H1 (cell line): ENCODE data around the gene POU5F1. TPM values are rescaled to one million over a fixed set of nuclear protein-coding genes. Genes with fewer than 3 reads are reported as not detected.

Experiments used
- CTCF ChIA-PET: fragments of 300-600 bp; sonication (Branson Sonifier 250); formaldehyde crosslinking; loops from one replicate; lab custom pipeline; 2021; ENCODE audit not compliant: partially characterized antibody; lab: Charles Lee
- POLR2A ChIA-PET: fragments of 300-600 bp; sonication (Branson Sonifier 250); formaldehyde crosslinking; loops from one replicate; lab custom pipeline; 2021; ENCODE audit warnings: inconsistent platforms; ENCODE audit not compliant: partially characterized antibody; lab: Charles Lee
- DNase-seq, 2 experiments: peaks; one replicate each; pipeline versions ENCODE4 v3.0.0 to v3.0.0-alpha.2; 2010 to 2022; ENCODE audit warnings: low spot score in 2 of 2, low read depth in 1 of 2, mixed read lengths in 1 of 2
- FAIRE-seq: peaks from 2 replicates; lab custom pipeline; 2011; peaks lifted over from hg19 to GRCh38; lab: Jason Lieb, UNC
- H2AFZ ChIP-seq: 2 replicates; pipeline ENCODE4 v1.8.1; 2012; ENCODE audit warnings: low read length, inconsistent platforms
- H2AK5ac ChIP-seq: 2 replicates; pipeline ENCODE4 v1.6.1; 2013; ENCODE audit warnings: low read depth, low read length
- H2BK120ac ChIP-seq: replicated peaks from 2 replicates; pipeline ENCODE3; 2013; ENCODE audit warnings: low read depth, low read length, inconsistent platforms
- H2BK12ac ChIP-seq: 2 replicates; pipeline ENCODE4 v1.6.1; 2013; ENCODE audit warnings: low read depth, low read length
- H2BK15ac ChIP-seq: 2 replicates; pipeline ENCODE4 v1.6.1; 2013; ENCODE audit warnings: low read length
- H2BK20ac ChIP-seq: 2 replicates; pipeline ENCODE4 v1.6.1; 2013; ENCODE audit warnings: low read length
- H2BK5ac ChIP-seq: 2 replicates; pipeline ENCODE4 v1.6.1; 2013; ENCODE audit warnings: low read depth, low read length
- H3K14ac ChIP-seq: 2 replicates; pipeline ENCODE4 v1.6.1; 2013; ENCODE audit warnings: inconsistent platforms; ENCODE audit not compliant: insufficient read length
- H3K18ac ChIP-seq: 2 replicates; pipeline ENCODE4 v1.6.1; 2013; ENCODE audit warnings: low read length; ENCODE audit errors: extremely low read depth
- H3K23ac ChIP-seq: 2 replicates; pipeline ENCODE4 v1.6.1; 2013; ENCODE audit warnings: inconsistent platforms; ENCODE audit not compliant: insufficient read length
- H3K23me2 ChIP-seq: 2 replicates; pipeline ENCODE4 v1.6.1; 2013; ENCODE audit warnings: low read depth, low read length
- H3K27ac ChIP-seq: 2 replicates; pipeline ENCODE4 v1.6.1; 2011; ENCODE audit warnings: low read depth, low read length, inconsistent platforms
- H3K27me3 ChIP-seq, 4 experiments: replicated peaks in 1 of 4; 1 replicate in 1 of 4; 2 replicates in 3 of 4; pipeline versions ENCODE4 v1.6.1 to v1.8.1; 2011 to 2013; ENCODE audit warnings: low read length in 3 of 4, mild to moderate bottlenecking in 3 of 4, inconsistent platforms in 2 of 4, mixed read lengths in 2 of 4, moderate library complexity in 1 of 4; ENCODE audit not compliant: control insufficient read depth in 3 of 4, insufficient read depth in 3 of 4; ENCODE audit errors: extremely low read depth in 1 of 4
- H3K36me3 ChIP-seq, 4 experiments: 2 replicates each; pipeline versions ENCODE4 v1.6.1 to v1.8.1; 2011 to 2013; ENCODE audit warnings: mild to moderate bottlenecking in 4 of 4, low read length in 3 of 4, moderate library complexity in 2 of 4, control low read depth in 1 of 4, inconsistent platforms in 1 of 4; ENCODE audit not compliant: insufficient read depth in 4 of 4, control insufficient read depth in 2 of 4
- H3K4ac ChIP-seq: replicated peaks from 2 replicates; pipeline ENCODE3; 2013; ENCODE audit warnings: low read length, low read depth, mixed read lengths, inconsistent platforms; ENCODE audit not compliant: insufficient read length
- H3K4me1 ChIP-seq, 4 experiments: replicated peaks in 1 of 4; 1 replicate in 1 of 4; 2 replicates in 3 of 4; pipeline versions ENCODE4 v1.6.1 to v1.8.1; 2011 to 2013; ENCODE audit warnings: low read length in 3 of 4, inconsistent platforms in 2 of 4, mixed read lengths in 1 of 4; ENCODE audit not compliant: insufficient read depth in 4 of 4, control insufficient read depth in 3 of 4
- H3K4me2 ChIP-seq, 2 experiments: 2 replicates each; pipeline versions ENCODE4 v1.6.1 to v1.8.1; 2011 to 2013; ENCODE audit warnings: low read depth in 2 of 2, low read length in 2 of 2, control low read depth in 1 of 2, inconsistent platforms in 1 of 2, mild to moderate bottlenecking in 1 of 2; ENCODE audit not compliant: insufficient read depth in 1 of 2
- H3K4me3 ChIP-seq, 4 experiments: fragments of 200-600, 300-600 bp in 1 of 4; sonication (generic), shearing (Covaris generic), sonication (Bioruptor Twin) in 1 of 4; 2 replicates each; pipeline versions ENCODE4 v1.5.1 to v1.8.1; 2011 to 2016; ENCODE audit warnings: low read length in 4 of 4, low read depth in 3 of 4, control low read depth in 2 of 4, inconsistent platforms in 2 of 4, mild to moderate bottlenecking in 2 of 4, mixed read lengths in 1 of 4, moderate library complexity in 1 of 4; ENCODE audit not compliant: insufficient read depth in 2 of 4; ENCODE audit errors: extremely low read depth in 1 of 4
- H3K56ac ChIP-seq: replicated peaks from 2 replicates; pipeline ENCODE3; 2013; ENCODE audit warnings: low read depth, mild to moderate bottlenecking, mixed read lengths, low read length, inconsistent platforms; ENCODE audit not compliant: insufficient read length
- H3K79me1 ChIP-seq: 2 replicates; pipeline ENCODE4 v1.6.1; 2013; ENCODE audit warnings: low read depth, low read length, control low read depth
- H3K79me2 ChIP-seq, 2 experiments: 2 replicates each; pipeline versions ENCODE4 v1.6.1 to v1.8.1; 2012 to 2013; ENCODE audit warnings: low read length in 2 of 2, mild to moderate bottlenecking in 2 of 2, inconsistent platforms in 1 of 2; ENCODE audit not compliant: insufficient read depth in 2 of 2, control insufficient read depth in 1 of 2
- H3K9ac ChIP-seq, 4 experiments: replicated peaks in 1 of 4; 1 replicate in 1 of 4; 2 replicates in 3 of 4; pipeline versions ENCODE4 v1.6.1 to v1.8.1; 2011 to 2013; ENCODE audit warnings: low read depth in 3 of 4, low read length in 3 of 4, control low read depth in 2 of 4, mild to moderate bottlenecking in 2 of 4, moderate library complexity in 2 of 4, inconsistent platforms in 1 of 4; ENCODE audit errors: extremely low read depth in 1 of 4
- H3K9me3 ChIP-seq, 2 experiments: 2 replicates each; pipeline versions ENCODE4 v1.6.1 to v1.8.1; 2012 to 2013; ENCODE audit warnings: mild to moderate bottlenecking in 2 of 2, moderate library complexity in 2 of 2, control low read depth in 1 of 2, inconsistent platforms in 1 of 2, low read depth in 1 of 2, low read length in 1 of 2, mixed read lengths in 1 of 2; ENCODE audit not compliant: insufficient read depth in 2 of 2
- H4K20me1 ChIP-seq, 2 experiments: replicated peaks in 1 of 2; 2 replicates each; pipeline versions ENCODE3 to v1.8.1; 2011 to 2013; ENCODE audit warnings: inconsistent platforms in 2 of 2, low read length in 2 of 2, mild to moderate bottlenecking in 1 of 2; ENCODE audit not compliant: insufficient read depth in 2 of 2, control insufficient read depth in 1 of 2
- H4K5ac ChIP-seq: 2 replicates; pipeline ENCODE4 v1.6.1; 2013; ENCODE audit warnings: low read length, low read depth, mixed read lengths, inconsistent platforms; ENCODE audit not compliant: insufficient read length
- H4K8ac ChIP-seq: 2 replicates; pipeline ENCODE4 v1.8.0; 2013; ENCODE audit warnings: mild to moderate bottlenecking, moderate library complexity, low read length, inconsistent platforms; ENCODE audit not compliant: insufficient read depth; ENCODE audit errors: extremely low read depth
- H4K91ac ChIP-seq: replicated peaks from 2 replicates; pipeline ENCODE3; 2013; ENCODE audit warnings: low read length, mixed read lengths, inconsistent platforms; ENCODE audit not compliant: insufficient read length
- CHD2 ChIP-seq: IDR thresholded peaks from 2 replicates; pipeline ENCODE4 v1.6.1; 2012; ENCODE audit warnings: low read length, improper control_type of control experiment
- EGR1 ChIP-seq: IDR thresholded peaks from 2 replicates; pipeline ENCODE4 v1.6.1; 2011; ENCODE audit warnings: low read depth, low read length, borderline replicate concordance
- GABPA ChIP-seq: IDR thresholded peaks from 2 replicates; pipeline ENCODE4 v1.6.1; 2011; ENCODE audit warnings: mild to moderate bottlenecking, low read length, moderate library complexity, borderline replicate concordance; ENCODE audit not compliant: insufficient read depth
- GTF2F1 ChIP-seq: IDR thresholded peaks from 2 replicates; pipeline ENCODE4 v1.6.1; 2012; ENCODE audit warnings: low read depth, low read length, improper control_type of control experiment, borderline replicate concordance
- KDM1A ChIP-seq: fragments of 200-600, 300-600 bp; sonication (generic); IDR thresholded peaks from 2 replicates; pipeline ENCODE4 v1.7.1; 2016; ENCODE audit warnings: mild to moderate bottlenecking, low read length, borderline replicate concordance
- KDM4A ChIP-seq: IDR thresholded peaks from one replicate; pipeline ENCODE4 v1.7.1; 2012; ENCODE audit warnings: low read depth, mild to moderate bottlenecking, moderate library complexity, low read length, inconsistent platforms; ENCODE audit not compliant: severe bottlenecking
- RBBP5 ChIP-seq: IDR thresholded peaks from 2 replicates; pipeline ENCODE4 v1.7.1; 2012; ENCODE audit warnings: low read depth, mild to moderate bottlenecking, inconsistent platforms, low read length, moderate library complexity, borderline replicate concordance
- RXRA ChIP-seq: IDR thresholded peaks from 2 replicates; pipeline ENCODE4 v1.6.1; 2011; ENCODE audit warnings: low read depth, mild to moderate bottlenecking, low read length, moderate library complexity; ENCODE audit not compliant: insufficient read depth
- SP1 ChIP-seq: IDR thresholded peaks from 2 replicates; pipeline ENCODE4 v1.6.1; 2011; ENCODE audit warnings: low read depth, low read length
- SRF ChIP-seq: IDR thresholded peaks from 2 replicates; pipeline ENCODE4 v1.6.1; 2011; ENCODE audit warnings: mild to moderate bottlenecking, low read depth, low read length, moderate library complexity
- SUZ12 ChIP-seq: fragments of 200-600 bp; sonication (generic); IDR thresholded peaks from 2 replicates; pipeline ENCODE4 v1.6.1; 2012; ENCODE audit warnings: mild to moderate bottlenecking, inconsistent platforms, low read length, moderate library complexity, mixed read lengths
- TCF12 ChIP-seq: IDR thresholded peaks from 2 replicates; pipeline ENCODE4 v1.6.1; 2011; ENCODE audit warnings: low read depth, mild to moderate bottlenecking, low read length
- YY1 ChIP-seq: IDR thresholded peaks from 2 replicates; pipeline ENCODE4 v1.6.1; 2011; ENCODE audit warnings: low read depth, mild to moderate bottlenecking, low read length
- WGBS, 2 experiments: shearing (Covaris generic) in 1 of 2; methylation state at CpG; one replicate each; pipeline versions ENCODE4 v1.1.6 to v1.1.7; 2013 to 2015; ENCODE audit warnings: low lambda C conversion rate in 2 of 2, mixed read lengths in 2 of 2, inconsistent platforms in 1 of 2, low coverage in 1 of 2, missing lambda C conversion rate in 1 of 2; ENCODE audit not compliant: insufficient replicate concordance in 2 of 2, insufficient coverage in 1 of 2, insufficient read length in 1 of 2; ENCODE audit errors: extremely low coverage in 1 of 2, missing lambda C conversion rate in 1 of 2; 5-methylcytosine and 5-hydroxymethylcytosine counted together
- polyA plus RNA-seq, 7 experiments: library from polyadenylated mRNA; depleted of rRNA in 3 of 7; stranded (reverse) in 5 of 7; unstranded in 2 of 7; fragments of >200 nt in 5 of 7; fragments of 200-250 nt in 2 of 7; gene quantifications; 1 replicate in 5 of 7; 2 replicates in 1 of 7; 4 replicates in 1 of 7; pipeline versions ENCODE4 v1.2.1 to v1.2.3, GENCODE V29; 2011 to 2013; ENCODE audit warnings: missing spikeins in 2 of 7, mixed read lengths in 2 of 7
- total RNA-seq: library from RNA; stranded (reverse); fragmentation: NEBNext Ultra II Directional; extraction: Animal tissue kit (Norgen Biotek cat#: 25700); gene quantifications from 2 replicates; pipeline ENCODE4 v1.2.1, GENCODE V29; 2021

Gene POU5F1
- total and polyA plus RNA-seq, 2 of the 8 experiments (the other 6 are each of a cell fraction or from before 2014, with no cell fraction given) = 2,437 to 2,526 TPM

- Histone ChIP-seq H2BK20ac (no peak overlapping the region), H2AK5ac (no peak overlapping the region), H3K4me1 (peaks cover 0 to 9% (median 6%) of the 10 kb centered on the region in 4 experiments; a peak in 5 of 7 replicates), H4K8ac (no peak overlapping the region; the same call in 1 of the 2 replicates), H3K56ac (no peak overlapping the region), H3K27ac (no peak overlapping the region), H3K18ac (no peak overlapping the region), H3K23ac (no peak overlapping the region), H2BK12ac (no peak overlapping the region), H2BK120ac (no peak overlapping the region), H3K9ac (no peak overlapping the region), H4K20me1 (no peaks in the 10 kb centered on the region), H3K4ac (no peak overlapping the region), H3K14ac (no peak overlapping the region), H3K79me1 (no peaks in the 10 kb centered on the region), H3K23me2 (no peaks in the 10 kb centered on the region; the same call in 1 of the 2 replicates), H3K9me3 (no peaks in the 10 kb centered on the region), H3K4me3 (no peak overlapping the region), H4K5ac (no peak overlapping the region), H2AFZ (no peak overlapping the region), H2BK15ac (no peak overlapping the region), H3K4me2 (no peak overlapping the region), H2BK5ac (no peak overlapping the region), H3K36me3 (no peaks in the 10 kb centered on the region), H3K27me3 (peaks cover 0 to 4% (median 0%) of the 10 kb centered on the region in 4 experiments; a peak in 1 of 7 replicates), H4K91ac (no peak overlapping the region), H3K79me2 (no peaks in the 10 kb centered on the region)
- no peak for FAIRE-seq
- CTCF ChIA-PET = interaction anchor here (0.5 to 10.6 kb wide), 7 partner anchors 13 to 329 kb away, joined by 3 to 187 read pairs (median 6); no protein-coding TSS in a partner anchor
- POLR2A ChIA-PET = interaction anchor here (1.1 to 68.5 kb wide), 3 partner anchors 8 to 52 kb away, joined by 3 to 2251 read pairs (median 4); partner anchors contain the start of genes CCHCR1, POU5F1, PSORS1C2 and TCF19
- DNase-seq = no peak
- 92% methylated on average over 19 of the region's 19 CpGs; no CpG with 5 or more reads in 1 of the 2 experiments for WGBS, 2 experiments
- TF ChIP-seq GTF2F1 (no peak), RBBP5 (no peak), KDM4A (no peak), SUZ12 (no peak), KDM1A (no peak), EGR1 (no peak), SRF (no peak), YY1 (no peak), GABPA (no peak), SP1 (no peak), CHD2 (no peak), RXRA (no peak), TCF12 (no peak)
These were observed 53.7 kb downstream of the POU5F1 start for GRCh38 chr6:31116661-31117385.
